Stimulated activated CD4-positive, alpha-beta T cell treated with anti-CD3 and anti-CD28 coated beads, Interleukin-4, amount 100 ng/mL, for 4 hours (primary cell): ENCODE data around the gene CNTF.

ENCODE experiments used
- DNase-seq, 2 experiments: peaks; one replicate each; pipeline ENCODE4 v3.0.0-alpha.2; 2020

CNTF gene

DNA sequence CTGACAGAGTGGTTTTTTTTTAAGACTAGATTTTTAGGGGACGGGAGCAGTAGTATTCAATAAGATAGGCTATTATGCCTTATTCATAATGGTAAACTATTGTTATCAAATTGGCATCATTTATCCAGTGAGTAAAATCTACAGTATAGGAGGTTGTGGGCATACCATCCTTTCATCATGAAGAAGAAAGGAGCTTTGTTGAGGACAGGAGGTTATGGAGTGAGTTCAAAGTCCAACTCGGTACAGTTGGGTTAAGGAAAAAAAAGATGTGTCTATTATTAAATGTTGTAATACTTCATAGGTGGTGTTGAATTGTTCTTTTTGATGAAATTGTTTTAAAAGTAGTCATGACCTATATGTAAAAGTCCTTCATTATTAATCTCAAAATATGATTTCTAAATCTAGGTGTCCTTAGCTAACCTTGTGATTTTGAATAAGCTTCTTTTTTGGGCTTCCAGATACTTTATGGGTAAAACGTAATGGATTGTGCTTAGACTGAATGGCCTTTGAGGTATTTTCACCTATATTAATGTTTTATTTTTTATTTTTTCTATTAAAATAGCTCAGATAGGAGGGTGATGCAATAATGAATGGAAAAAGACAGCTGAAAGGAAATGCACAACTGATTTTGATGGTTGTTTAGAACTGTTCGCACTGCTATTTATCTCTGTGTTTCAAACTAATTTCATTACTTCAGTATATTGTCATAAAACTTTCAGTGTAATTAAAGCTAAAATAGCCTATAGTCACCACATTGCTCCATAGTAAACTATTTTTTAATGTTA is 15.3 kb upstream of the CNTF start:
- no peak for DNase-seq

DNA sequence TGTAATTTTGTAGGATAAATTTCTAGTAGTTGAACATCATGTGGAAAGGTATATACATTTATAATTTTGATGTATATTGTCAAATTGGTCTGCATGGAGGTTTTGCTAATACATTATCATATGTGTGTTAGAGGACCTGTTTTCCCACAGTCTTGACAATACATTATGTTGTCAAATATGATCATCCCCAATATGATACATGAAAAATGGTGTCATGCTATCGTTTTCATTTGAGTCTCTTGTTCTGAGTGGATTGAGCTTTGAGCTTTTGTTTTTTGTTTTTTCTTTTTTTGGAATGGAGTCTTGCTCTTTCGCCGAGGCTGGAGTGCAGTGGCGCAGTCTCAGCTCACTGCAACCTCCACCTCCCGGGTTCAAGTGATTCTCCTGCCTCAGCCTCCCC is 14.1 kb upstream of the CNTF start:
- no peak for DNase-seq

DNA sequence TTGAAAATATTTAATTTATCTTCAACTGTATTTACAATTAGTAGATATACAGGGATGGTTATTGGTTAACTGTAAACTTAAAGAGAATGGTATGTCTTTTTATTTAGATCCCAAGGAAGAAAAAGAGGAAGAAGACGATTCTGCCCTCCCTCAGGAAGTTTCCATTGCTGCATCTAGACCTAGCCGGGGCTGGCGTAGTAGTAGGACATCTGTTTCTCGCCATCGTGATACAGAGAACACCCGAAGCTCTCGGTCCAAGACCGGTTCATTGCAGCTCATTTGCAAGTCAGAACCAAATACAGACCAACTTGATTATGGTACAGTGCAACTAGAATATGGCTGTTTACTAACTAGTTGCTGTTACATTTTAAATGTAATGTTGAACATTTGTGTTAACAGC is 12.7 kb upstream of the CNTF start:
- no peak for DNase-seq

DNA sequence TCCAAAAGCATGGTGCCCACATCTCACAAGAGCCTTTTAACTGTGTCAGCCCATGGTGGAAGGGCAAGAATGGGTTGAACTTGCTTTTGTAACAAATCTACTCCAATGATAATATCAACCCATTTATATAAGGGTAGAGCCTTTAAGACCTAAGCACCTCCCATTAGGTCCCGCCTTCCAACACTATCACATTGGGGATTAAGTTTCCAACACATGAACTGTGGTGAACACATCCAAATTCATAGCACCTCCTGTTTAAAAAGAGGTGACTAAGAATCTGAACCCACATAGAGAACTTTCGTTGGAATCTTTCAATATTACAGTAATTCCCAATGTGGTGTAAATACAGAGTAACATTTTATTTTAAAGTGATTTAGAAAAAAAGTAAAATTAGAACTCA is 9.2 kb upstream of the CNTF start:
- DNase-seq, result no peak

DNA sequence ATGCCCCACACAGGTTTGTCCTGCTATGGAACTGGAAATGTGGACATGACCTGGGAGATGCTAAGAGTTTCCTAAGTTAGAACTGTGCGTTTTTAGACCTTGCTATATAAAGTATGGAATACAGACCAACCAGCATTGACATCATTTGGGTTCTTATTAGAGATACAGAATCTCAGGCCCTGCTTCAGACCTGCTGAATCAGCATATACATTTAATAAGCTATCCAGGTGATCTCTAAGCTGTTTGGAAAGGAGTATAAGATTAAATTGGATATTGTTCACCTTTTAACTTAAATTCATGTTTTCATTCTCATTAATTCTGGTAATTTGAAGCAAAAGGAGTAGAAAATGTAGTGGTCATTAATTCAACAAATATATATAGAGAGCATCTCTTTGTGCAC is 6.9 kb upstream of the CNTF start:
- DNase-seq, result no peak

DNA sequence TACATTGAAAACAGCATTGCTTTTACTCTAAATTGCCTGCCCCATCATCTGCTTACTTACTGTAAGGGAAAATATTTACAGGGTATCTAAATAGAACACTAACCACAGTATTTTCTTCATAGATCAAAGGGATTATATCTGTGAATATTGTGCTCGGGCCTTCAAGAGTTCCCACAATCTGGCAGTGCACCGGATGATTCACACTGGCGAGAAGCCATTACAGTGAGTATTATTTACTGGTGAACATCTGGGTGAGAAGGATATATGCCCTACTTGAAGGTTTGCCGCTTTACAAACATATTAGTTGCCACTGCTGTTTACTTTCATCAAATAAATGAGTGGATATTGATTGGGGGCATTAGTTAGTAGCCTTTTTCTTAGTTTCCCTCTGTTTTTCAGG is 5.9 kb upstream of the CNTF start:
- DNase-seq, result no peak

DNA sequence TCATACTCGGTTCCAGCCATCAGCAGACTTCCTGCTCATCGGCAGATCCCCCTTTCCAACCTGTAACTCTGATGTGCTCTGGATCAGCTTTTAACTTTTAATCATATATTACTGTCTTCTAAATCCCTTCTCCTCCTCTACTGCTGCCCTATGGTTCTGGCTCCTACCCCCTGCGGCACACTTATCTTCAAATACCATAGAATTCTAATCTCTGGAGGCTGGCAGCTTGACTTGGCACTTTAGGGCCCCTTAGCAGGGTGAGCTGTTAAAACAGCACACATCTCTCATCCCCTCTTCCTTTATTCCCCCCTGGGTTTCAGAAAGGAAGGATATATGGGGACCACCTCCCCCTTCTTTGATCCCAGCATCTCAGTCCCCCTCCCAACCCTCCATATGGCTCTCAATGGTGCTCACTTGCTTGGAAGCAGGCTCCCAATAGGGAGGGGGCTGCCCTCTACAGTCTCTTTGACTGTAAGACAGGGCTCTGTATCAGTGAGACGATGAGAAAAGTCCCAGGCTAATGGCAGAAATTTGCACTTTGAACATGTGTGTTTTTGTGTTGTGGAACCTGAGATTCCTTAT is 4.4 kb upstream of the CNTF start:
- no peak for DNase-seq

DNA sequence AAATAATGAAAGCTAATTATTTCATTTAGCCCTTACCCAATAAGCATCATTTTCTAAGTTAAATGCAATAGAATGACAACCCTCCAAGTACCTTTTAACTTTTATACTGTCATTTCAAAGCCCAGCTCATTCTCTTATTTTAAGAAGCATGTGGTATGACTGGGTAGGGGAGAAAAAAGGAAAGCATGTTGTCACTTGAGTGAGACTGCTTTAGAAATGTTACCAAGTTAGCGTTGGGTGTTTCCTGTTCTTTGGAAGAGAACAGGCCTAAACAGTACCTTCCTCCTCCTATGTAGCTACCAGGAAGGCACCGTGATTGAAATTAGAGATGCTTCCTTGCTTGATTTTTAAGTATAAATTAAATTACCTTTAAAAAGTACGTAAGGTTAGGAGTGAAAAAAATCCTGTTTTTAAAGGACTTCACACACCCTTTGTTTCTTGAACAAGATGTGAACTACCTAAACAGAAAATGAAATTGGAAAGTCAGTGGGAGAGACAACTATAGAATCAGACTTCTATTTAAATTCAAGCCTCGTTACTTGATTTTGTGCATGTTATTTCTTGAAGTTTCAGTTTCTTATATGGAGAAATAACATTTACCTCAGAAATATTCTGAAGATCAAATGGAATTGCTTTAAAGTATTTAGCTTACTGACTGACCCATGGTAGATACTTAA is 741 bp upstream of the CNTF start:
- DNase-seq, result no peak

DNA sequence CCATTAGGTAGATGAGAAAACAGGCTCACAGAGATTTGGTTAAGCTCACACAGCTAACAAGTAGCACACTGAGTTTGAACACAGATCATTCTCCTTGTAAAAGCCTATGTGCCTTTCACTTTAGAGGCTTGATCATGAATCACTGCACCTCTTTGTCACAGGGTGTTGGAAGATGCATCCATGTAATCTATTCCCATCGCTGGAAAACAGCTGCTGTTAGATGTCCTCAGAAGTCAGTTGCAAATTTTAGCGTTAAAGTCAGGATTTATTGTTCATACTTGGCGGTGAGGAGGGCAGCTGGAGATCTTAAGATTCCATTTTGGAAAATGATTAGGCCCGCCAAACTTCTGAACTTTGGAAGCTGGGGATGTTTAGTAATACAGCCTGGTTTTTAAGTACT is 2.6 kb downstream of the CNTF start:
- no peak for DNase-seq

DNA sequence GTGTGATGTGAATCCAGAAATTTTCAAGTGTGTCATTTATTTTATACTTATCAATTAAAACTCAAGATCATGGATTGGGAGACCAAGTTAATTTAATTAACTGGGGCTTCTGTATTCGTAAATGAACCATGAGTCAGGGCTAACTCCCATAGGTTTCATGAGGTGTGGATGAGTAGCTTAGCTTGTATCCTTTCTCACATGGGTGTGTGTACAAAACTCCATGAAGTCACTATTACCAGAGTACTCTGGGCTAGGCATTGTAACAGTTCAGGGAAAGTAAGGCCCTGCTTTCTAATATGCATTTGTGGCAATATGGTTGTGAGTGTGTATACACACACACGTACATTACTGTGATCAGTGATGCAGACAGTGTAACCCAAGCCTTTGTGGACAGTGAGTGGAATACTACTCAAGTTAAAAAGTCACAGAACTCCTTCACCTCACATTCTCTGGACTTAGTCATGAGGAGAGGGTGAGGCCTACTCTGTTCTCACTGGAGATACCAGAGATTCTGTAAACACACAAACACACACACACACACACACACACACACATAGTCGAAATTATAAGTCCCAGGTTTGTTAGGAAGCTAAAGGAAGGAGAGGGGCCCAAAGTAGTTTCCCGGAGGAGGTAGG is 3.5 kb downstream of the CNTF start:
- no peak for DNase-seq

DNA sequence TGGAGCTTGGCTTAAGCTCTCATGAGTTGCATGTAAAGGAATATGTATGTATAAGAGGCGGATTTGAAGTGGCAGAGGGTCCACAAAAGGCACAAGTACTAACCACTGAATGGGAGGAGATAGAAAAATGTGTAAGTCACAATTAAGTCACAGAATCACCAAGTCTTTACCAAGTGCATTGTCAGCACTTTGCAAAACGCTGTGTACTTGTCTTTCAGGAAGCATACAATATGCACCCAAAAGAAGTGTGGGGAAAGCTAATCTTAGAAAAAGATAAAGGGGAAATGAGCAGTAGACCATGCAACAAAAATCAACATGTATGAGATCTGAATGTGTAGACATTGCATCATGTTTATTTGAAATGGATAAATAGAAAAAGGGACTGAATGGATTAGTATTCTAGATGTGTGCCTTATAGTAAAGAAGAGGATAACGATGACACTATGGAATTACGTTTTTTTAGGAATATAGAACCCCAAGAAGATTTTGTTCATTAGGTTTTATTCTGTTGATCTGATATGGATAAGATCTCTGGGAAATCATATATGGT is 4.5 kb downstream of the CNTF start:
- no peak for DNase-seq

DNA sequence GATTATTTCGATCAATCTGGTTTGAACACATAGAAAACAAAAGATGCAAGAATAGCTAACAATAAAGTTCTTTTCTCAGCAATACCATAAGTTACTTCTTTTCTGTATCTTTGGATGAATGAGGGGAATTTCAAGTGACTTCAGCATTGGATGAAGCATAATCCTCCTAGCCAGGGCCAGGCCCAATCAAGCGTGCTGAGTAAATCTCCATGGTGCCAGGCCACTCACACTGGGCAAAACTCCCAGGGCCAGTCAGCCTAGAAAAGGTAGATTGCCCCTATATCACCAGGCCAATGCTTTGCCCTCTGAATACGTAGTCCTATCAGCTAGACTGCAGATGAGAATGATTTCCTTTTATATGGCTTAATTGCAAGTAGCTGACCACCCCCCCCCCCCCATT is 6.0 kb downstream of the CNTF start:
- DNase-seq, result no peak

DNA sequence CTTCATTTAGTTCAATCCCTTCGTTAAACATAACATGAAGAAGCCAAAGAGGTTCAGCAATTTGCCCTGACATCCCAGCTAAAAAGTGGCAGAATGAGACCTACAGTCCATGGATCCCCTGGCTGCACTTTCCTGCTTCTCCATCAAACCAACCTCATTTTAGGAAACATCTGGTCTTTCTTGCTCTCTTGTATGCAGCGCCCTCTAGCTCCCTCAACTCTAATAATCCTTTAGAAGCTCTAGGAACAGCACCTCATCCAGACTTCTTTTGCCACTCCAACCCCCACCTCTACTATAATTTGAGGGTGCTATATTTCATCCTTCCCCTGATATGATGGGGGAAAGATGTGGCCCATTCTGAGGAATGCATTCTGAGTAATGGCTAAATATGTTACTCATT is 7.4 kb downstream of the CNTF start:
- no peak for DNase-seq

DNA sequence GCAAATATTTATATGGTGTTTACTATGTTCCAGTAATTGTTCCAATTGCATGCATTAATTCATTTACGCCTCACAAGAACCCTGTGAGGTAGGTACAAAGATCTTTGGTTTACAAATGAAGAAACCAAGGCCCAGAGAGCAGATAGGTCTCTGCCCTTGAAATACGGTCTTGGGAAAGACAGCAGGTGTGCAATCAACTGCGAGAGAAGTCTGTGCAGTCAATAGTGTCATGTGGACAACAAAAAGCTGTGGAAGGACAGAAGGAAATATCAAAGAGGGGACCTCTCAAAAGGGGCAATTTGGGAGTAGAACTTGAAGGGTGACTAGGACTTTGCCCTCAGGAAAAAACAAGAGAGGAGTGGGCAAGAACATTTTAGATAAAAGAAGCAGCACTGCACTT is 8.9 kb downstream of the CNTF start:
- DNase-seq, result no peak

DNA sequence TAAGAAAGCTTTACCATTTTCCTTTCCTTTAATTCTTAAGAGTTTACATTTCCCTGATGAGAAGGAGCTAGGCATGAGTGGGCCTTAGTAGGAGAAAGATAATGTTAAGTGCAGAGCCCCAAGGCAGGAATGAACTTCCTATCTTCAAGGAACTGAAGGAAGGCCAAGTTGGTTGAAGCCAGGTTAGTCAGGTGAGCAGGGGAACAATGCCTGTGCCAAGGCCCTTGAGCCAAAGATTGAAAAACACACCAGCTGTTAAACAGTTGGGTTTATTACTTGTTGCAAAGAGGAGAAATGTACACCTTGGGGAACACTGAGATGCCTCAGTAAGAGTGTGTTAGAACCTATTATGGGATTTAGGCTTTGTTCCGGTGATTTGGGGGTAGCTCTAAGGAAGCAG is 10.0 kb downstream of the CNTF start:
- no peak for DNase-seq

DNA sequence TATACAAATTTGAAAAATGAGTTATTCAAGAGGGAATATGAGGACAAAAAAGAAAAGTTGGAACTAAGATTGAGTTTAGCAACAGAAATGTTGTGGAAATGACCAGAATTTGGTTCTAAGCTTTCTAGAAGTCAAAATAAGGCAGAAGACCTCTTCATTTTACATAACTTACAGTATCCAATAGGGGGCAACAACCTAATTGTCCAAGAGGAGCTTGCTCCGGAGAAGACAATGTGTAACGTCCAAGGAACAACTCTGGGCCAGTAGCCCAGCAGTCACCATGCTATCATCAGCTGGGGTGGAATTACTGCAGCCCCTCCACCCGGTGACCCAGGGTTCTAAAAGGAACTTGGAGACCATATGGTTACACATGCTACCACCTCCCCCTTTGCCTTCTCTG is 14.1 kb downstream of the CNTF start:
- no peak for DNase-seq

DNA sequence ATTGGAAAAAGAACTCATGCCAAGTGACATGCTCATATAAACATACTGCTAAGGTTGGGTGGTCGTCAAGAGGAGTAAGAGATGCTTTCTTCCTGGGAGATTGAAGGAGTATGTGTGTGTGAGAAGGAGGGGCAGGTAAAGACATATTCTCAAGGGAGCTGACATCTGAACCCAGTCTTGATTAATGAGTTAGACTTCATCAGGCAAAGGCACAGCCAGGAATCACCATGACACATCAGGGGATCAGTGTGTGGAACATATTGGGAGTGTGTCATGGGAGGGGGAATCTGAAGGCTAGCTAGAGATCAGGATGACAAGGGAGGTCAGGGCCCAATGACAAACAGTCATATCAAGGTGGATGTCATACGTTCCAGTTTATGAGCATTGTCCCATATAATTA is 14.9 kb downstream of the CNTF start:
- no peak for DNase-seq

DNA sequence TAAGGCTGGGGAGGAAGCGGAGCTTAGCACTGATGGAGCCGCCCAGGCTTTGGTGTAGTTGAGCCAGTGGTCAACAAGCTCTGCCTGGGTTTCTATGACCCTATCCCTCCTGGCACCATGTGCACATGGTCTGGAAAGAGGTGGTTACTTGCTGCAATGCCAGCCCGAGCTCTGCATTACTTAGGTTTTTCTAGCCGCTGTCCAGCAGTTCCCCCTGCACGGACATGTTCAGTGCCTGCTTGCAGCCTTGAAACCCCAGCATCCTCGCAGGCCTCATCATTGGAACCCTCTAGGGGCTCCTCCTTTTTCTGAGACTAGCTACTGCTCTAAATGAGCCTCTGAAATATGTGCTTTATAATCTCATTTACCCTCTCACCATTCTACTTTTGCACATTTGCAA is 16.6 kb downstream of the CNTF start:
- DNase-seq, result no peak

DNA sequence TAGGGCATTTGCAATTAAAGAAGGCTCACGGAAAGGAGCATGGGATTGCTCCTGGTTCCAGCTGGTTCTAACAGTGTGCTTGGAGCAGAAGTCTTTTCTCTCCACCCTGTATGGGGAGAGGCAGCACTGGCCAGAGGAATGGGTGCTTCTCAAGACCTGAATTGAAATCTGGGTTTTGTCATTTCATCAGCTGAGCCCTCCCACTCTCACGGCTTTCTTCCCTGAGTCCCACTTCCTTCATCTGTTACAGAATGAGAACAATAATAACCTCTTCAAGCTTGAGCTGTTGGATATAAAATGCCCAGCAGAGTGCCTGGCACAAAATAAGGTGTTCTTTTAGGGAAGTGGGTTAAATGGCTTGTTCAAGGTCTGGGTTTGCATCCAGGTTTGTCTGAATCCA is 17.2 kb downstream of the CNTF start:
- DNase-seq, result no peak

DNA sequence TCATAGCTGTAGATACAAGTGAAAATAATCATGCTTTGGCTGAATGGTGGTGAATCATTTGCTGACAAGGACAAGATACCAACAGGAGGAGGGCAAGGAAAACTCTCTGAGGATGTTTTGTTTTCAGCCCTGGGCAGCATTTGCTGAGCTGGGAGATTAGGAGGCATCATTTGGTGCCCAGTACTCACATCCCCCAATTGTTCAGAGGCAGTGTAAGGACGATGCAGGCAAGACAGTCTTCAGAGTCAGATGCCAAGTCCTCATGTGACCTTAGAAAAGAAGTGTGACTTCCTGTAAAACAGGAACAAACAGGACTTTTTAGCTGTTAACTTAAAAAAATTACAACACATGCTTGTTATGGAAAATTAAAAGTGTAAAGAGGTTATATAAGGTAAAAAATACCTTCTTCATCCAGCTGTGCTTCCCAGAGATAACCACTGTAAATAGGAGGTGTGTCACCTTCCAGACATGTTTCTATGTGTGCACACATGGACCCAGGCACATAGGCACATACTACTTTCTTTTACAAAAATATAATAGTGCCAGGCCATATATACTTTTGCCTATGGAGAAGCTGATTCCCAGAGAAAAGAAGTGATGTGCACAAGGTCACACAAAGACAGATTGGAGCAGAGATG is 18.0 kb downstream of the CNTF start:
- DNase-seq, result no peak

DNA sequence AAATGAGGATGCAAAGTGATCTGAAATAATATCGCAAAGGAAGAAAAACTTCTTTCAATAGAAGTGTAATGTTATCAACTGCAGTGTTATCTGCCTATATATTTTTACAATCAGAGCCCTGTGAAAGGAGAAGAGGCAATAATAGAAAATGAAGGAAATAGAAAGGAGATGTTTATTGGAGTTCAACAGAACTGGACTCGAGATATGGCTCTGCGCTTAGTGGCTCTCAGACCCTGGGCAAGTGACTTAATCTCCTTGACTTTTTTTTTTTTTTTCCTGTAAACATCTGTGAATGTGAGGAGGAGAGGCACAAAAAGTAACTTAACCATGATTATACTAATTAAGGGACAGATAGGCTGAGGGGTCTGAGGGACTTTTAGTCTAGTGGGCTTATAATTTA is 18.9 kb downstream of the CNTF start:
- no peak for DNase-seq

DNA sequence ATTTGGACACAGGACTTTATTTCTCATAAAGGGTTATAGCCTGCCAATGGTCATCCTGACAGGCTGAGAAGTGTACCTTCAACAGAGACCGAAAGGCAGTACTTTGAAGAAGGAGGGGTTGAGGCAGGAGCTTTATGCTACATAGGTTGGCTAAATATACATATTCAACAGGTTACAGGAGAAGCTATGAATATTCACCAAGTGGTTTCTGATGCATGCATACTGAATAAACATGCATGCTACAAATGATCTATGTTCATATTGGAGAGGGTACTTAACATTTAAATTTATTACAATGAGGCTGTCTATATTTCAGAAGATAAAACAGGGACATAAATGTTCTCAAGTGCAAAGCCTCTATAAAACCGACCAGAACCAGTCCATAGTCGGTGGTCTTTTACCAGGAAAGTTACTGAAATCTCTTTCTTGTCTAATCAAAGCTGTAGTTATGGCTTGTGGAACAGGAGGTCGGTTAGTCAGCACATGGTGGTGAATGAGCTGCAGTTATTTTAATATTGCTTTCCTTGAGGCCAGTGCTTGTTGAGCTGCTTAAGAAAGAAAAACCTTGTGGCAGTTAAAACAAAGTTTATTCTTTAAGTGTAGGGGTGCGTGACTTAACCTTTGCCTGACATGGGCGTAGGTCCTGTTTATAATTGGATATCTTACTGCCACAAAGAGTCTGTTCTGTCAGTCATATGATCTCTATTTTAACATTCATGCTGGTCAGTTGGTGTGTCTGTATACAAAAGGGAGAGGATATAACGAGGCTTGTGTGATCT is 19.5 kb downstream of the CNTF start:
- no peak for DNase-seq
